ENCODE measurements around the gene GABRB1.

GRCh38 chr4:47057991-47058390, 26.6 kb downstream of the GABRB1 start:
- TF ChIP-seq CTCF (conservative IDR thresholded peaks at IDR 0.05; ENCODE audit: low read length) (no peak), EZH2phosphoT487 (IDR thresholded peaks at IDR 0.05; ENCODE audit: borderline replicate concordance) (no peak)

Data from Loucy (cell line).